Mesothelial cell of epicardium (in vitro differentiated cells): Measurements from ENCODE around the gene GIN1. TPM values are rescaled to one million over a fixed set of nuclear protein-coding genes. Genes with fewer than 3 reads are reported as not detected.

Experiments
- DNase-seq, 2 experiments: peaks; one replicate each; pipeline ENCODE4 v3.0.0; 2021; ENCODE audit warnings: low spot score in 2 of 2; ENCODE audit not compliant: unreplicated experiment in 2 of 2
- H3K27ac Mint-ChIP-seq: 2 replicates; pipeline ENCODE4 v1.8.0; 2021; ENCODE audit warnings: mixed read lengths
- H3K27me3 Mint-ChIP-seq: 2 replicates; pipeline ENCODE4 v1.8.0; 2021; ENCODE audit warnings: low read depth, mixed read lengths
- H3K36me3 Mint-ChIP-seq: 2 replicates; pipeline ENCODE4 v1.8.0; 2021; ENCODE audit warnings: mixed read lengths
- H3K4me1 Mint-ChIP-seq: 2 replicates; pipeline ENCODE4 v1.8.0; 2021; ENCODE audit warnings: mixed read lengths
- H3K4me3 Mint-ChIP-seq: 2 replicates; pipeline ENCODE4 v1.8.0; 2021; ENCODE audit warnings: mild to moderate bottlenecking, moderate library complexity, mixed read lengths
- H3K9me3 Mint-ChIP-seq: 2 replicates; pipeline ENCODE4 v1.8.0; 2021; ENCODE audit warnings: mixed read lengths
- CTCF ChIP-seq: fragments of 200-600 bp; sonication (generic); IDR thresholded peaks from one replicate; pipeline ENCODE4 v1.5.0; 2021; ENCODE audit warnings: antibody characterized with exemption; ENCODE audit not compliant: unreplicated experiment
- total RNA-seq: library from RNA; stranded (reverse); gene quantifications from 3 replicates; pipeline ENCODE4 v1.2.1, GENCODE V29; 2021

GIN1 gene
- total RNA-seq, 1 donor from 2014 or later, result 5.2 TPM

GRCh38 chr5:103139264-103139865 is 19.4 kb upstream of the GIN1 start:
- Mint-ChIP-seq H3K4me1 (no peaks in the 10 kb centered on the region), H3K36me3 (peaks cover 30% of the 10 kb centered on the region), H3K4me3 (no peak overlapping the region), H3K27ac (no peak overlapping the region), H3K9me3 (peaks cover 4% of the 10 kb centered on the region), H3K27me3 (no peaks in the 10 kb centered on the region)
- DNase-seq, result peak; percentile 51 to 81
- TF ChIP-seq CTCF, result peak; percentile 75

GRCh38 chr5:103138202-103138690 is 18.3 kb upstream of the GIN1 start:
- Mint-ChIP-seq H3K27me3 (no peaks in the 10 kb centered on the region), H3K36me3 (peaks cover 30% of the 10 kb centered on the region), H3K4me3 (no peak overlapping the region), H3K9me3 (peaks cover 4% of the 10 kb centered on the region), H3K4me1 (no peaks in the 10 kb centered on the region), H3K27ac (no peak overlapping the region)
- no peak for DNase-seq
- TF ChIP-seq CTCF, result no peak

- H3K27me3 Mint-ChIP-seq, result no peaks in the 10 kb centered on the region
- H3K4me1 Mint-ChIP-seq, result no peaks in the 10 kb centered on the region
- no peaks in the 10 kb centered on the region for H3K9me3 Mint-ChIP-seq
- H3K27ac Mint-ChIP-seq, result no peak overlapping the region
- no peak overlapping the region for H3K4me3 Mint-ChIP-seq
- H3K36me3 Mint-ChIP-seq, result peaks cover 24% of the 10 kb centered on the region
- TF ChIP-seq CTCF, result no peak
- no peak for DNase-seq
Observed at GRCh38 chr5:103135461-103135860, 15.5 kb upstream of the GIN1 start.

GRCh38 chr5:103133231-103133630 is 13.3 kb upstream of the GIN1 start:
- no peaks in the 10 kb centered on the region for H3K27me3 Mint-ChIP-seq
- no peaks in the 10 kb centered on the region for H3K4me1 Mint-ChIP-seq
- DNase-seq, result no peak
- peaks cover 10% of the 10 kb centered on the region for H3K36me3 Mint-ChIP-seq
- no peaks in the 10 kb centered on the region for H3K9me3 Mint-ChIP-seq
- TF ChIP-seq CTCF, result no peak
- no peak overlapping the region for H3K27ac Mint-ChIP-seq
- no peak overlapping the region for H3K4me3 Mint-ChIP-seq

- no peak for TF ChIP-seq CTCF
- Mint-ChIP-seq H3K4me3 (no peak overlapping the region), H3K9me3 (no peaks in the 10 kb centered on the region), H3K36me3 (peaks cover 10% of the 10 kb centered on the region), H3K27ac (no peak overlapping the region), H3K27me3 (no peaks in the 10 kb centered on the region), H3K4me1 (no peaks in the 10 kb centered on the region)
- no peak for DNase-seq
Observed at GRCh38 chr5:103132684-103133083, 12.7 kb upstream of the GIN1 start.
